GM12872 (cell line): ENCODE results near the gene RAD17.

Experiments
- CTCF ChIP-seq: IDR thresholded peaks from 3 replicates; pipeline ENCODE4 v1.5.1; 2011; ENCODE audit warnings: low read depth, mild to moderate bottlenecking, low read length, moderate library complexity; ENCODE audit not compliant: insufficient read depth

RAD17 gene

GRCh38 chr5:69367697-69368279, 1.8 kb upstream of the RAD17 start:
- no peak for TF ChIP-seq CTCF

- TF ChIP-seq CTCF, result no peak
Observed at GRCh38 chr5:69368458-69369339, 919 bp upstream of the RAD17 start.

- no peak for TF ChIP-seq CTCF
Observed at GRCh38 chr5:69372394-69372793, 2.8 kb downstream of the RAD17 start.

GRCh38 chr5:69374911-69375446, 5.4 kb downstream of the RAD17 start:
- no peak for TF ChIP-seq CTCF

GRCh38 chr5:69378376-69378775, 8.8 kb downstream of the RAD17 start:
- no peak for TF ChIP-seq CTCF

GRCh38 chr5:69404659-69405330, 35.2 kb downstream of the RAD17 start:
- TF ChIP-seq CTCF, result no peak
